NCI-H748 treated with DMSO at 0.1 percent for 48 hours (cell line): ENCODE results near the gene FAM81A.
"Not testable (repeated sequence)": the region's sequence is repeated elsewhere in the genome, so short reads cannot be mapped to it uniquely, and the experiment has no call there.

Experiments
- DNase-seq: peaks from one replicate; lab custom pipeline; 2025; lab: John Stamatoyannopoulos, UW

FAM81A gene

DNA sequence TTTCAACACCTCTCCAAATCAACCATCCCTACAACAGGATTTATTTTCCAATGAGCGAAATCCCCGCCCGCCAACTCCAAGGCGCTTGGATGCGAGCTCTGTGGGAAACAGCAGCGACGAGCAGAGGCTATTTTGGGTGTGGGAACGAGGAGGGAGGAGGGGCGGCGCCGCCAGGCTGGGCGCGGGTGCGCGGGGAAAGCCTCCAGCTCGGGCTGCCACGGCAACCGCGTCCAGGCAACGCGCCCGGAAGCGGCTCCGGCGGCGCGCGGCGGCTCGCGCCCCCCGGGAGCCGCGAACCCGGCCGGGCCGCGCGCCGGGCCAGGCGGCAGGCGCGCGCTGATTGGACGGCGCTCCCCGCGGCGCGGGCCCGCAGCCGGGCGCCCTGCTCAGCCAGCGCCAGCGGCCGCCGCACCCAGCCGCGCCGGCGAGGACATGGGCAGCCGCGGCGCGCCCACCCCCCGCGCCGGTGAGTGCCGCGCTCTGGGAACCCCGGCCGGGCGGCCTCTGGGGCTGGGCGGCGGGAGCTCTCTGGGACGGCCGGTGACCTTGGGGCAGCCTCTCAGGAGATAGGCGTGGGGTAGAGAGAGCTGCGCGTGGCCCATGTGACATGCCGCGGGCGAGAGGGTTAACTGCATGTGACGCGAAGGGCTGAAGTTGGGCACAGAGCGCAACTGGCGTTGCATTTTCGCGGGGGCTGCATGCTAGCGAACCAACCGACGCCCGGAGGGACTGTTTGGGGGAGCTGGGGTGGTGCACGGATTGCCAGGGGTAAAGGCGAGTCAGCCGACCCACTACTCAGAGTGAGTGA lies at the start of gene FAM81A:
TSS of gene FAM81A (plus strand) at position 370 of the 808 bp plus-strand sequence. CDS start 20,441 bp downstream, outside the sequence.
- DNase-seq: peak; percentile 55

DNA sequence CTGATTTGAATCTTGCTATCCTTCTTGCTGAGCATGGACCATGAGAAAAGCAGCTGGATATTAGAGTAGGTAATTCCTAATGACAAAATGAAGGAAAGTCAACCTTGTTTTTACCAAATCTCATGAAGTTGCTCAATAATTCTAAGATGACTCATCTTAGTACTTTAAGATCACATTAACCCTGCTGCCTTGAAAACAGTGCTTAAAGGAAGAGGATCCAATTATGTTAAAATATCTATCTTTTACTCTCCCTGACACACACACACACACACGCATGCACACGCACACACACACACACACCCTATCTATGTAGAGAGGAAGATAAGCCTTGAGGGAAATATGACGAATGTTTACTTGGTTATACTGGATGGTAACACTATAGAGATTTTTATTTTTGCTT lies 49.3 kb upstream of the FAM81A start:
- no peak for DNase-seq

DNA sequence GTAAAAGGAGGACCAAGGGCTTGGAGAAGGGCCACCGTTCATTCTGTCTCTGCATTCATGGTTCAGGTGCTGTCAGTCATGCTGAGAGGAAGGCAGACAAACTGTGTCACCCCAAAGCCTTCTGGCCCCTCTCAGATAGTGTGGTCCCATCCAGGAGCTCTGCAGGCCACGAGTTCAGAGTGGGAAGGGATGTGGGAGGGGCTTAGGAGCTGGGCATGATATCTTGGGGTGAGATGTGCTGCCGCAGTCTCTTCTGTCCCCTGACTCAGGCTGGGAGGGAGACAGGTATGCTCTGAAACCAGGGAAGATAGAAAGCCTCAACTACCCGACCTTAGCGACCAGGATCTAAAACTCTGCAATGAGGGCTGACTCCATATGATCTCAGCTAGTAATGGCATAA lies 45.7 kb upstream of the FAM81A start:
- DNase-seq: no peak

DNA sequence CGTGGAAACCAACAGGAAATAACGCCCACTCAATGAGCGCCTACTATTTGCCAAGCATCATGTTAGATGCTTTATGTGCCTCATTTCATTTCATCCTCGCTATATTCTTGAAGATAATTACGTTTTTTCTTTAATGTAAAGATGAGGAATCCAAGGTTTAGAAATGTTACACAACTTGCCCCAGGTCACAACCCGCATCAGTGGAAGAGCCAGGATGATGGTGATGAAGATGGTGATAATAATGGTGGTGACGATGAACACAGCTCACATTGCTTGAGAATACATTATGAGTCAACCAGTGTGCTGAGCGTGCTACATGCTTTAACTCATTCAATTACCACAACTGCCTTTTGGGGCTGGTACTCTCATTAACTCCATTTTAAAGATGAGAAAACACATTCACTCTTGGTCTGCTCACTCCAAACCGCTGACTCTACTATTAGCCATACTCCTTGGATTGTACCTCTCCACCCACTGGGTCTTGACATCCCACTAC lies 43.8 kb upstream of the FAM81A start:
- DNase-seq: no peak

DNA sequence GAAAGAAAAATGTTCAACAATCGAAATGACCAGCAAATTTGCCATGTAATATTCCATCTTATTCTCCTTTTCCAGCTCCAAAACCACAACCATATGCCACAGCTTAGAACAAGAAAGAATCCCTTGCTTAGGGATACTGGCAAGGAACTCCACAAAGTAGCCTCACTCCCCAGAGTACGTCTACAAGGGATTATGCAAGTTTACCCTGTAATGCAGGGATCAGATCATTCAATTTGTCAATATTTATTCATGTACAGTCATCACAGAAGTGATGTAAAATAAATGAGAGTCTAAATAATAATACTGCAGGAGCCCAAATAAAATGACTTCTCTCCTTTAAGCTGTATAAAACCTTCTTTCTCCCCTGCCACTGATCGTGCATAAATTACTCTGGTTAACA lies 41.8 kb upstream of the FAM81A start:
- DNase-seq: no peak

DNA sequence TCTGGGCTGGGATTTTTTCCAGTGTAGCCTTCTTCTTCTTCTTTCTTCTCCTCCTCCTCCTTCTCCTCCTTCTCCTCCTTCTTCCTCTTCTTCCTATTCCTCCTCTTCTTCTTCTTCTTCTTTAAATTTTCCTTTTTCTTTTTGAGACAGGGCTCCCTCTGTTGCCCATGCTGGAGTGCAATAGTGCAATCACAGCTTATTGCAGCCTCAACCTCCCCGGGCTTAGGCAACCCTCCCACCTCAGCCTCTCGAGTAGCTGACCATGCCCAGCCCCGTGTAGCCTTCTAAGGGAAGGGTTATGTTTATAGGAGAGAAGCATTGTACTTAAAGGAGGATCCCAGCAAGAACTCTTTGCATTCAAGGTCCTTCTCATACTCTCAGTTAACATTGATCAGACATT lies 41.3 kb upstream of the FAM81A start:
- no peak for DNase-seq

DNA sequence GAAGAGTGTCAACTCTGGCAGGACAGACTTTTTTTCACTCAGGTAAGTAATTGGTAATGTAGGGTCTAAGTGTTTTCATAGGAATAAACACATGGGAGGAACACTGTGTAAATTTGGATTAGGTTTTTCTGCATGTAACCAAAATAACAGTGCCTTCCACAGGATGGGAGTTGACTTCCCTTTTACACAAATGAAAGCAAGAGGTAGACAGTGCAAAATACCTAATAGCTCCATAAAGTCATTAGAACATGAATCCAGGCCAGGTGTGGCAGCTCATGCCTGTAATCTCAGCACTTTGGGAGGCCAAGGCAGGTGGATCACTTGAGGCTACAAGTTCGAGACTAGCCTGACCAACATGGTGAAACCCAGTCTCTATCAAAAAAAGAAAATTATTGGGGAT lies 39.8 kb upstream of the FAM81A start:
- DNase-seq: no peak

DNA sequence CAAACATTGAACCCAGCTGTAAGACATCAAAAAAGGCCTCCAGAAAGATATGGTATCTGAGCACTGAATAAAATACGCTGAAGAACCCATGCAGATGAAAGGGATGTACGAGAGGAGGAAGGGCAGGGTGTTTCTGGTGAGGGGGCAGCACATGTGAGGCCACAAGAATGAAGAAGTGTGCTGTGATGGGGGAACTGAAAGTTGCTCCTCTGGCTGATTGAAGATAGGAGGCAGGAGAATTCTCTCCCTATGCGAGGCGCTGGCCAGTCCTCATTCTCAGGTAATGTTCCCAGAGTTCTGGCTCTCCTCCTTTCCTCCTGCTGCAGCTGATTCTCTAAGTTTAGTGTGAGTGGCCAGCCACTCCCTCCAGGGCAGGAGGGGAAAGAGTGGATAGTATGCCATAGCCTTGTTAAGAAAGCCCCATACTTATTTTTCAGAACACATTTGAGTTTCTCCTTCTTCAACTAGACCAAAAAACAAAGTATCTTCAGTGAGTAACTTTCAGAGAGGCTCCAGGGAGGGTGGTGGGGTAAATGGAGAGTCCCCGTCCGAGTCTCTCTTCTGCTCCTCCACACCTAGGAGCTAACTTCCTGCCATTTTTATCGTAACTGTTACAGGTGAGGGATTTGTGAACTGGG lies 38.4 kb upstream of the FAM81A start:
- DNase-seq: no peak

DNA sequence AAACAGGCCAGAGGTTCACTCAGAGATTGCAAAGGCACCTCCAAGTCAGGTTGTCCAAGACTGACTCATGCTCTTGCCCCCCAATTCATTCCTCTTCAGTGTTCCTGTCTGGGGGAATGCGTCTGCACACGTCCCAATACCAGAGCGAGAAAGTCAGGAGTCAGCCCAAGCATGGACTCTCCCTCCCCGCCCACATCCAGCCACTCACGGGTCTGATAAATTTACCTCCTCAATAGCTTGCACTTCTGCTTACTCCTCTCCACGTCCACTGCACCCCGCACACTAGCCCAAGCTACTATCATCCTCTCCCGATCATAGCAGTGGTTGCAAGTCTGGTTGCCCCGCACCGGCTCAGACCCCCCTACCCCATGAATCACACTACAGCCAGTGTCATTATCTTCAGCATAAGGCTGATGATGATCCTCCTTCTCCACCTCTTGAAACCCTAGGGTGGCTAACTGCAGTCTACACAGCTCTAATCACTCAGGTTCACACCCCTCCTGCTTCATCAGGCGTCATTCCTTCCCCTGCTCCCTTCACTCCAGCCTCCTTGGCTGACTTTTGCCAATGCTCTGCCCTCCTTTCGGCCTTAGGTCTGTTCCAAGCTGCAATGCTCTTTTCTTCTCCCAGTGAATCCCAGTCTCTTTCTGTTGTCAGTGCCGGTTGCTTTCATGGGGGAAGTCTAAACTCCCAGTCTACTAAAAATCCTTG lies 37.7 kb upstream of the FAM81A start:
- DNase-seq: no peak

DNA sequence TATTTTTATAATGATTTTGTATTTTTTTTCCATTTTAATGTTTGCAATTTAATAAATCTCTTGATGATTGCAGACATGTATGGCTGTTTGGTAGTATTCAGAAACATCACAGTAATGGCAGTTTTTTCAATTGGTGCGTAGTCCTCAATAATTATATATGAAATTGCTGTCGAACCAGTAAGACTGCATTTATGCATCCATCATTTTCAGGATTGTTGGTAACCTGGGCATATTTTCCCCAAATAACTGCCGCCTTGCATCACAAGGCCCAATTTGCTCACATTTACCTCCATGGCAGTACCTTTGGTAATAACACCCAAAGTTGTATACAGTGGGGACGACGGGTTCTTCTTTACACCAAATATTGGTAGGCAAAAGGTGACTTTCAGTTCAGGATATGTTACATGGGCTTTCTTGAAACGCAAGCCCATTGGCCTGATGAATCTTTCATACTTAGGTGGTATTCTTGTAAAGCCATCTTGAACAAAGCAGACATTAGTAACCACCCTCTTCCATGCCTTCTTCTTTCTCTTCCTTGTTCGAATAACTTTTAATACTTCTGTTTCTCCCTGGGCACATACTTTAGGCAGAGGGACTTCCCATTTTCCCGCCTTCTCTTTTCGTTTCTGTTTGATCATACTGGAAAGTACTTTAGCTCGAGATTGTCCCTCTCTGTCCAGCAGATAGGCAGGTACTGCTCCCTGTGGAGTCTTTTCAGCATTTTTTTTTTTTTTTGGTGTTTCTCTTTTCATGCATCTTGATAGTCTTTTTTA lies 36.7 kb upstream of the FAM81A start:
- DNase-seq: not testable (repeated sequence)

DNA sequence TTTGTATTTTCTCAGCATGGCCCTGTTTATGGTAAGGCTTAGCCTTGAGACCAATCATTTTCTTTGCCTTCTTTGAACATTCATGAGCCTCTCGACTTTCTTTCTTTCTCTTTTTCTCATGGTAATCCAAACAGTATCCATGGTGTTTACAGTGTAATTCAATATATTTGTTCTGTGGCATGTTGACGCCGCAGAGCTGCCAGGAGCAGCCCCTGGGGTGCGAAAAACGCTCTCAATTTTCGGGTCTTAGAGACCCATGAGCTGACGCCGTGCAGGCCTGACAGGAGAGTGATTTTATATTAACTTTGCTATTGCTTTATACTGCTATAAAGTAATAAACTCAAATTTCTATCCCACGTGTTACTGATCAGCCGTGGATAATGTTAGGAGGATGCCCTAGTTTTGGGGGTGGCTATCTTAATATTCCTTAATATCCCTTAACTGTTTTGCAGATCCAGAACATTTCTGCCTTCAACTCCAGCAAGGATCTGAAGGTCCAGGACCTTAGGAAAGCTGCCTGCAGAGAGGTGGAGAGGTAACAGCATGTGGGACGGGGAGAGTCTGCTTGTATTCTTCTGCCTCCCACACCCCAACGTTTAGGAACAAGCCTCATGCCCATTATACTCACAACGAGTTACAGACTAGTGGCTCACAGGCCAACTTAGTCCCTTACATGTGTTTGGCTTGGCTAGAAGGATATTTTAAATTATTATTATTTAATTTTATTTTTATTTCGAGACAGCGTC lies 36.0 kb upstream of the FAM81A start:
- DNase-seq: peak; percentile 55

DNA sequence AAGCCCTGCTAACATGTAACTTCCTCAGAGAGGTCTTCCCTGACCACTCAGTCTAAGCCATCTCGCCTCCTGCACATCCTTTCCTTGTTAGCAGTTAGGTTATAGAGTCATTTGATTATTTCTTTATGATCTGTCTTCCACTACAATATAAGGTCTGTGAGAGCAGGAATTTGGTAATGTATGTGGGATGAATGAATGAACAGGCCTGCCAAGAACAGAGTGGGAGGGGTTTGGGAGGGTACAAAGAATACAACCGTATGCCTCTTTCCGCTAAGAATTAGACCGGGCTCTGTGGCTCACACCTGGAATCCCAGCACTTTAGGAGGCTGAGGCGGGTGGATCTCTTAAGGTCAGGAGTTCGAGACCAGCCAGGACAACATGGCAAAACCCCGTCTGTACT lies 32.9 kb upstream of the FAM81A start:
- DNase-seq: no peak

DNA sequence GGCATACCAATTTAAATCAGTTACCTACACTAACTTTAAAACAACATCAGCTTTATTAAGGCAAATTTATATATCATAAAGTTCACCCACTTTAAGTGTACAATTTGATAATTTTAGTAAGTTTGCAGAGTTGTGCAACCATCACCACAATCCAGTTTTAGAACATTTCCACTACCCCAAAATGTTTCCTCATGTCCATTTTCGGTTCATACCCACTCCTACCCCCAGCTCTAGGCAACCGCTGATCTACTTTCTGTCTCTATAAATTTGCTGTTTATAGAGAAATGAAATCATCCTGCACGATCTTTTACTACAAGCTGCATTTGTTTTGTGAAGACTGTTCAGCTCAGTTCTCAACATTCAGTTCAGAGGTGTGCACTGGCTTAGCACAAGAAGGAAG lies 31.5 kb upstream of the FAM81A start:
- no peak for DNase-seq

DNA sequence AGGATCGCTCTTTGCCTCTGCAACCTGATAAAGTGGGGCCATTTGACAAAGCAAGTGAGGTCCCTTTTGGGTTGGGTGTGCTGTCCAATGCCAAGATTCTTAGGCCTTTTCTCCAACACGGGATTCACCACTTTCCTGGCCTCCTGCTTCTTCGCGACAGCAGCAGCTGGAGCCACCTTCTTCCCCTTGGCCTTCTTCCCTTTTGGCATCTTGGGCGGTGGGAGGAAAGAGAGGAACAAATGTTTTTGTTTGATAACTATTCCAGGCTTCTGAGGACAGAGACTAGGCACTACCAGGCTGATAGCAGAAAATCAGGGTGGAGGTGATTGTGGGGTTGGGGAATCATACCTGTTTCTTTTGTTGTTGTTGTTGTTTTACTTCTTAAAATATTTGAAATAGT lies 30.0 kb upstream of the FAM81A start:
- DNase-seq: no peak

DNA sequence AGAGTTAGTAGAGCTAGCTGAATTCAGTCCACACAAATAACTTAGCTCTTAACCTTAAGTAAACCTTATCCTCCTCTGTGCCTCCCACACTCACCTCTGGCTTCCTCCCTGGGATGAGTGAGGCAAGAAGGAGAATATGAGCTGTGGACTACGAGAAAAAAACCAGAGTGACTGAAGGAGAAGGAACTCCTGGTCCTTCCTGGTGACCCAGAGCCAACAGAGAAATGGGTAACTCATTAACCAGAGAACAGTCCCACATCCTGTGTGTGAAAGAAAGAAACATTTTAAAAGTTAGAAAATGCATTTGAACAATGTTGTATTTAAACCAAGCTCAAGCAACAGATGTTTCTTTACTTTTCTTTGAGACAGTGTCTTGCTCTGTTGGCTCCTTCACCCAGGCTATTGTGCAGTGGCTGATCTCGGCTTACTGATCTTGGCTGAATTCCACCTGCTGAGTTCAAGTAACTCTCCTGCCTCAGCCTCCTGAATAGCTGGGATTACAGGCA lies 27.5 kb upstream of the FAM81A start:
- DNase-seq: no peak

DNA sequence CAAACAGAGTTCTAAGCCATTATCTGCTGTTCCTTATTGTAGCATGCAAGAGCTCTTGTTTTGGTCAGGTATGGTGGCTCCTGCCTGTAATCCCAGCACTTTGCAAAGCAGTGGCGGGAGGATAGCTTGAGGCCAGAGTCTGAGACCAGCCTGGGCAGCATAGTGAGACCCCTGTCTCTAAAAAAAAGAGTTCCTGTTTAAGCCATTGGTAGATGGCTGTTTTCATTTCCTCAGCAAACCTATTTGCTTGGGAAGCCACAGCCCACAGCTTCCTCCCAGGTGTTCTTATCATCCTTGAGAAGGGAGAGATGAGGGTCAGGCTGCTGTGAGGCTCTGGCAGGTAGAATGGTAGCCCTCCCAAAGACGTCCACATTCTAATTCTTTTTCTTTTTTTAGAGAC lies 24.4 kb upstream of the FAM81A start:
- no peak for DNase-seq

DNA sequence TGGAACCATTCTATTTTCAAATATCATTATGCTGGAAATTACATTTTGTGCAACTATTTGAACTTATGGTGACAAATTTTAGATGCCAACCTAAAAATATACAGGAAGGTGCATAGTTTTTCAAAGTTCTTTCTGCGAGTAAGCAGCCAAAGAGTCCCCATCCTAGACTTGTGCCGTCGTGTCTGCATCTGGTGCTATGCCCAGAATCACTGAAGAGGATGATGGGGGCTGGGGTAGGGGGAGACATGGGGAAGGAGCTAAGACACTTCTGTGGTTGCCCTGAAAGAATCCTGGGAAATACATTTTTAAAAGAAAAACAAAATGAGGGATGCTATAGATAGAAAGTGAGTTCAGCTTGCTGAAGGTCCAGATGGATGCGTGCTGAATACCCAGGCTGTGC lies 21.2 kb upstream of the FAM81A start:
- DNase-seq: no peak

DNA sequence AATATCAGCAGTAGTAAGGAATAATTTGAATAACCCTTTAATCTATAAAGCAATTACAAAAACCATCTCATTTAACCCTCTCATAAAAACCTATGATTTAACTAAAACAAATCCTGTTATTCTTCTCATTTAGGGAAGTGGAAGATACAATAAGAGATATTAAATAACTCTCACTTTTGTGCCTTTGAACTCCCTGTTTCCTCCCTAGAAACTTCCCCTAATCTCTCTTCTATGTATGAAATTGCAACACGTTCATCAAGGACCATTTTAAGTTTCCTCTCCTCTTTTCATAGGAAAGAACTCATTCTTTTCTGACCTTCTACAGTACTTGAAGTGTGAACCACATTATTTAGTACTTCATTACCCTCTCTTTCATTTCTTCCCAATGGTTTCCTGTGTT lies 18.8 kb upstream of the FAM81A start:
- DNase-seq: no peak

DNA sequence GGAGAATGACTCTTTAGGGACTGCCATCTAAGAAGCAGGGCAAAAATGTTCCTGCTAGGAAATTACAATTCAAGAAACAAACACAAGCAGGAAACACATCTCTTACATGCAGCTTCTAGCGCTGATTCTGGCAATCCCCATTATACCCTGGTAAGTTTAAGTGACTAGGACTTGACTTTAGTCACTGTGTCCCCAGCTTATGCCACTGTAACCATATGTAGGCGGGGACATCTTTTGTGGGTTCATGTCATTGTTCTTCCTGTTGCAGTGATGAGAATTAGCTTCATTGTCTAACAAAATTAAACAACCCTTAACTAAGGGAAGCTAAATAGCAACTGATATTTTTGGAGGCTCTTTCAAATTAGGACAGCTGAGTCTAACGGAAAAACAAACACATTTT lies 17.9 kb upstream of the FAM81A start:
- DNase-seq: no peak

DNA sequence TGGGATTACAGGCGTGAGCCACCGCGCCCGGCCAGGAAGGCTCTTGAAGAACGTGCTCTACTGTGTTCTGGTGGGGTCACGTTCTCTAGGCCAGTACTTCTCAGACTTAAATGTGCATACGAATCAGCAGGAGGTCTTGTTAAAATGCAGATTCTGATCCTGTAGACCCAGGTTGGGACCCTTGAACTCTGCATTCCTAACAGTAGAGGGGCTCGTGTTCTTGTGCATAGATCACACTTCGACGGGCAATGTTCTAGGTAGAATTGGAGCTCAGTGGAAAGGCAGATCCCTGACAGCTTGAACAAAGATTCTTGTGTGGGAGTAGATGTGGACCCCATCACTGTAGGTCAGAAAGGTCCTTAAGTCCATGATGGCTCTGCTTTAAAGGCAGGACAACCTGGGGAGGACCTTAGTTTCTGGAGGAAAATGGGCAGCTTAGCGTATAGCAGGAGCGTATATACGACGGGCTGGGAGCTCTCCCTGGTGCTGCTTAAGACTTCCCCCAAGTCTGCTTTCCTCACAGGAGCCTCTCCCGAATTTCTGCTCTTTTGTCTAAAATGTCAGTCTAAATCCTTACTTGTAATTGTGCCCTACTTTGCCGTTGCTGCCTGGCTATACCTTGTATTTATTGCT lies 16.9 kb upstream of the FAM81A start:
- no peak for DNase-seq

DNA sequence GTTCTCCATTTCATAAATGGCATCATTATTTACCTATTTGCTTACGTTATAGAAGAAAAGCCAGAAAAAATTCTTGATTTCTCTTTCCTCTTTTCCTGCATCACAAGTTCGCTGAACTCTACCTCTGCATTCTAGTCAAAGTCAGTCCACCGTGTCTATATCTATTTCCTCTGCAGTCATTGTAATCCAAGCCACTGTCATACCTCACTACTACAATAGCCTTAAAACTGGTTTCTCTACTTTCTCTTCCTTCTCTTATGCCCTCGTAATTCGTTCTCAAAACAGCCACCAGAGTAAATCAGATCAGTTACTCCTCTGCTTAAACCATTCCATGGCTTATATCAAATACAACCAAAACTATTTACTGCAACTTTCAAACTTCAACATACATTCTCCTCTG lies 13.4 kb upstream of the FAM81A start:
- peak; percentile 8 for DNase-seq
